GM19372 (cell line): ENCODE data around the gene SRRM2.

Experiments used
- ATAC-seq: cut with Tn5 transposase; IDR thresholded peaks from one replicate; pipeline ENCODE4 v1.9.1; 2021; ENCODE audit warnings: mild to moderate bottlenecking, low read depth, moderate library complexity; ENCODE audit not compliant: unreplicated experiment

Gene SRRM2

DNA sequence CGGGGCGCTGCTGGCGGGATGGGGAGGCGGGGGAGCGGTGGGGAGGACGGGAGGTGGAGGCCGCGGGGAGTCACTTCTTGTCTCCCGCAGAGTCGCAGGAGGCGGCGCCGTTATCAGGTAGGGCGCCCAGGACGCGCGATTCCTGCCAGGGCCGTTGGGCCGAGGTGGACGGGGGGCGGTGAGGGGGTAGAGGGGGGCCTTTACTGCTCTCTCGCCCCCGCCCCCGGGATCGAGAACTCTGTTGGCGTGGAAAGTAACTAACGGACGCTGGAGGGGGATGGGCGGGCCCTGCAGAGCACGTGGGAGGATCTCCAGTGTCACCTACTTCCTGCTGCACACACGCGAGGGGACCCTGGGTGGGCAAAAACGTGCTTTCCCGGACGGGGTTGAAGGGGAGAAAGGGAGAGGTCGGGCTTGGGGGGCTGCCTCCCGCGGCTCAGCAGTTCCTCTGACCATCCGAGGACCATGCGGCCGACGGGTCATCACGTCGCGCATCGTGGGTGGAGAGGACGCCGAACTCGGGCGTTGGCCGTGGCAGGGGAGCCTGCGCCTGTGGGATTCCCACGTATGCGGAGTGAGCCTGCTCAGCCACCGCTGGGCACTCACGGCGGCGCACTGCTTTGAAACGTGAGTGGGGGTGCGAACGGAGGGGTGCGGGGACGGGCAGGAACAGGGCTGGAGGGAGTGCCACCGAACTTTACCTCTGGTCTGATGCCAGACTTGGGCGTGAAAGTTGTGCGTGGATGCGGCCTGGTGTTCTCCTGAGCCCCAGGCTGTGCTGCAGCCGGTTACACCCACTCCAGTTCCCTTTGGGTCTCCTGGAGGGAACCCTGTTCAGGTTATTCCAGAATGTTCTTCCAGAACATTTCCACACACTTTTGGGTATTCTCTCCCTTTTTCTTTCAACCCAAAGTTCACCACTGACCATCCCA is 65.2 kb downstream of the SRRM2 start:
- ATAC-seq = no peak

DNA sequence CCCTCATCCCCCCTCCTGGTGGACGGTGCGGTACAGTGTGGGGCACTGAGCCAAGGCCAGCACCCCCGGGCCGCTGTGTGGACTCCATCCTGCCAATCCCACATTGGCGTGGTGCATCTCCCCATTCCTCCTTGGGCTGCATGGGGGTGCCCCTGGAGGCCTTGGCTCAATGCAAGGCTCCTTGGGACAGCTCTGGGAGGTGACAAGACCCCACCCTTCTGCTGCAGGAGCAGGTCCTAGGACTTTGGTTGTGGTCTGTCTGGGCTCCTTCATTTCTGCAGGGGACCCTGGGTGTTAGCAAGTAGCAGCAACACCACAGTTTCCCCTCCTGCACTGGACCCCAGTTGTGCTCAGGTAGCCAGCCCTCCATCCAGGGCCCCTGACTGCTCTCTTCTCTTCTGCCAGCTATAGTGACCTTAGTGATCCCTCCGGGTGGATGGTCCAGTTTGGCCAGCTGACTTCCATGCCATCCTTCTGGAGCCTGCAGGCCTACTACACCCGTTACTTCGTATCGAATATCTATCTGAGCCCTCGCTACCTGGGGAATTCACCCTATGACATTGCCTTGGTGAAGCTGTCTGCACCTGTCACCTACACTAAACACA is 65.9 kb downstream of the SRRM2 start:
- no peak for ATAC-seq

DNA sequence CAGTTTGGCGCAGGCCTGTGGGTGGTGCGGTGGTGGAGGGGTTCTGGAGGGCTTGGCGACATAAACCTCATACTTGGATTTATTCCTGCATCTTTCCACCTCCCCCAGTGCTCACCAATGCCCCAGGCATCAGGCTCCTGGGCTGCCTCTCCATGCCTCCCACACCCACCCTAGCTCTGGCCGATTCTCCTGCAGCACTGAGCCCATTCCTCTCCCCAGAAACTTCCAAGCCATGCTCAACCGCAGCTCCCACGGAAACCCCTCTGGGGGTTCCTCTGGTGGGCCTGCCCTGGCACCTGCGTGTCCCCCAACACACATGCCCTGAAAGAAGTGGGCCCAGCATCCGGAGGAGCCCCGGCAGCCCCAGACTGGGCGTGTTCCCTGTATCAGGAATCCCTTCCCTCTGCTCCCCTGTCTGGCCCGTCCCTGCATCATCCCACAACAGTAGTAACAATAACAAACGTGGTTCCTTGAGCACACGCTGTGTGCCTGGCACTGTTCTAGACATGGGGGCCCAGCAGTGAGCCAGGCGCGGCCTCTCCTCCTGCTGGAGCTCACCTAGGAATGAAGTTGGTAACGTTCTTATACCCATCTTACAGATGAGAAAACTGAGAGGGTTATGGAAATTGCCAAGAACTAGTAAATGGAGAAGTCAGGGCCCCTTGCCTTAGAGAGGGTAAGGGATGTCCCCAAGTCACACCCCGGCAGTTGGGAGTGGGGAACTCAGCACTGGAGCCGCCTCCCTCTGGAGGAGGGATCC is 66.9 kb downstream of the SRRM2 start:
- ATAC-seq = no peak

DNA sequence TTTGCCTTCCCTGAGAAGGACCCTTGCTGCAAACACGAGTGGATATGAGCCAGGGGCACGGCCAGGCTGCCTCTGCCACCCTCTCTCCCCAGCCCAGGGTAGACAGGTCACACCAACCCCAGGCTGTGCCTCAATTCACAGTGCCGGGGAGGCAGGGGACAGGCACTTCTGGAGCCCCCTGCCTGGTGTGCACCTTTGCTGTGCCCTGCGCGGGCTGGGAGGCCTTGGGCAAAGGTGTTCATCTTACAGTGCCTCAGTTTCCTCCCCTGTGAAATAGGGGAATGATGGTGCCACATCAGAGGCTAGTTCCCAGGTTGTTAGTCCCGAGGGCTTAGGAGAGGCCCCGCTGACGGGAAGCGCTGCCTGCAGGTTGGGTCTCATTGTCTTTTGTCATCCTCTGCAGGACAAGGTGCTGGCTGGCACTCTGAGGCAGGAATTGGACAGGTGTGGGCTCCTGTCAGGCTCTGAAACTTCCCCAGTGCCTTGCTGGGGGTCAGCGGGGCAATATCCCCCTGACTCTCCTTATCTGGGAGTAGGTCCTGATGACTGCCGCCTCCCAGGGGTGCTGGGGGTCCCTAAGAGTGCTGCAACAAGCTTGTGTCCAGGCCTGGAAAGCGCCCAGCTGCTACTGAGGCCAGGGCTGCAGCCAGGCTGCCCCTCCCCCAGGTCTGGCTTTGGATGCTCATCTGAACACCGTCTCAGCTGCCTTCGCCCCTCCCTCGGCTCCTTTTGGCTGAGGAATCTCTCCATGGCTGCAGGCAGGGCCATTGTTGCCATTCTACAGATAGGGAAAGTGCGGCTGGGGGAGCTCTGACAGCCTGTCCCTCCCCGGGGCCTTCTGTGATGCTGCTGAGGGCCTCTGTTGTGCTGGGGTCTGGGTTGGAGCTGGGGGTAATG is 67.7 kb downstream of the SRRM2 start:
- ATAC-seq = no peak
